ENCODE measurements around the gene UNG. TPM values are rescaled to one million over a fixed set of nuclear protein-coding genes. Genes with fewer than 3 reads are reported as not detected.

Gene UNG
- total RNA-seq, 8 experiments from 2014 or later: 16.1 to 68.6 (median 30.8) TPM

DNA sequence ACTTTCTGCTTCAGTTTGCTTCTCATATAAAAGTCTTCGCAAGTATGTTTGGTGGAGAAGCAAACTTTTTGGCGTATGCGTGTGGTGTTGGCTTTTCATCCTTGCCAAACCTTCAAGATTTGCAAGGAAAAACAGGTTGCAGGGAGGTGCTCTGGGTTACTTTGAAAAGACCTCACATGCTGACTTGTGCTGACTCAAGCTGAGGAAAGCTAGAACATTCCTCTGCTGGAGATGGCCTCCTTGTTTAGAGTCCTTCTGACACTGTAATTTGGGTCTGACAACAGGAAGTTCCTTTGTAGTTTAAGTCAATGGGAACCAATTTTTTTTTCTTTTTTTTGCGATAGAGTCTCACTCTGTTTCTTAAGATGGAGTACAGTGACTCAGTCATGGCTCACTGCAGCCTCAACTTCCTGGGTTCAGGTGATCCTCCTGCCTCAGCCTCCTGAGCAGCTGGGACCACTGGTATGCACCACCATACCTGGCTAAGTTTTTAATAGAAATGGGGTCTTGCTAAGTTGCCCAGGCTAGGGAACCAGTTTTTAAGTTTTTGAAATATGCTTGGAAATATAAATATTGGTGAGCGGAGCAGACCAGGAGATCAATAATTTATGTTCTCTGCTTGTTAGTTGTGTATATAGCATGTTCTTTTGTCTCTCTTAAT lies 16.4 kb downstream of the UNG start:
- peaks cover 7 to 31% of the 10 kb centered on the region in 2 donors for H3K4me1 ChIP-seq (replicated peaks in 1 of 2)
- no peak overlapping the region for H3K4me3 ChIP-seq
- ATAC-seq (replicated peaks in 6 of 8): no peak
- WGBS, 10 experiments: 76 to 100% (median 92%) methylated on average over 3 to 5 of the region's 5 CpGs; no CpG with 5 or more reads in 1 of the 10 experiments
- in situ Hi-C loops (cut with MboI; ENCODE audit: low pct_unique_long_range_greater_than_20kb in 2 of 9, low sequenced_read_pairs in 9 of 9, unreplicated experiment in 9 of 9): loop anchor here in 4 of 9 experiments (10.0 to 25.0 kb wide), 2 partner anchors 271 to 274 kb away; no protein-coding TSS in a partner anchor
- no peak overlapping the region for H3K27ac ChIP-seq

DNA sequence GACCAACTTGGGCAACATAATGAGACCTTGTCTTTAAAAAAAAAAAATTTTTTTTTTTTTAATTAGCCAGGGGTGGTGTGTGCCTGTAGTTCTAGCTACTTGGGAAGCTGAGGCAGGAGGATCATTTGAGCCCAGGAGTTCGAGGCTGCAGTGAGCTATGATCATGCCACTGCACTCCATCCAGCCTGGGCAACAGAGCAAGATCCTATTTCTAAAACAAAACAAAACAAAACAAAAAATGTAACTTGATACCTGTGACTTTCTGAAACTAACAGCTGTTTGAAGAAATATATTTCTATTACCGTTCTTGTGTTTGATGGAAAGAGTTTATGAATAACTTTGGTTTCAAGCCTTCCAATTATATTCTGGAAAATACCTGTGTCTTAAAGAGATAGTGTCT lies 17.2 kb downstream of the UNG start:
- ATAC-seq (replicated peaks in 6 of 8): no peak
- no peak overlapping the region for H3K27ac ChIP-seq
- no peak overlapping the region for H3K4me3 ChIP-seq
- in situ Hi-C loops (cut with MboI; ENCODE audit: low pct_unique_long_range_greater_than_20kb in 2 of 9, low sequenced_read_pairs in 9 of 9, unreplicated experiment in 9 of 9): loop anchor here in 4 of 9 experiments (10.0 to 25.0 kb wide), 2 partner anchors 270 to 273 kb away; no protein-coding TSS in a partner anchor
- WGBS, 10 experiments: 7 to 86% (median 66%) methylated on average over 1 to 2 of the region's 2 CpGs; no CpG with 5 or more reads in 2 of the 10 experiments
- H3K4me1 ChIP-seq (replicated peaks in 1 of 2): peaks cover 7 to 31% of the 10 kb centered on the region in 2 donors

DNA sequence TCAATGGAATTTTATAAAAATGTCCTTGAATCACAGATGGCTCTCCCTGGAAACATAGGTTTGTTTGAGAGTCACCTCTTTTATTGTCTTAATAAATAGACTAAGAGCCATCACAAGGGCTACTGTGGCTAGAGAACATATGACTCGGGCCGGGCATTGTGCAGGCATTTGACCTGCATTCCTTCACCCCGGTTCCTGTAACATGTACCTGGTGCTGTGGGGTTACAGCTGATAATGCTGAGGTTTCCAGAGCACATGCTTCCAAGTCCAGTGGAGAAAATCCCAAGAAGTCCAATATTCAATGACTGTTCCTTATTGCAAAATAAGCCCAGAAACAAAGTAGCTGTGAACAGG lies 18.0 kb downstream of the UNG start:
- ATAC-seq (replicated peaks in 6 of 8): no peak
- in situ Hi-C loops (cut with MboI; ENCODE audit: low pct_unique_long_range_greater_than_20kb in 2 of 9, low sequenced_read_pairs in 9 of 9, unreplicated experiment in 9 of 9): loop anchor here in 4 of 9 experiments (10.0 to 25.0 kb wide), 2 partner anchors 269 to 272 kb away; no protein-coding TSS in a partner anchor
- peaks cover 7 to 29% of the 10 kb centered on the region in 2 donors for H3K4me1 ChIP-seq (replicated peaks in 1 of 2)
- no peak overlapping the region for H3K27ac ChIP-seq
- H3K4me3 ChIP-seq: no peak overlapping the region
- 64 to 87% (median 83%) methylated on average over 3 of the region's 3 CpGs; no CpG with 5 or more reads in 6 of the 10 experiments for WGBS, 10 experiments

DNA sequence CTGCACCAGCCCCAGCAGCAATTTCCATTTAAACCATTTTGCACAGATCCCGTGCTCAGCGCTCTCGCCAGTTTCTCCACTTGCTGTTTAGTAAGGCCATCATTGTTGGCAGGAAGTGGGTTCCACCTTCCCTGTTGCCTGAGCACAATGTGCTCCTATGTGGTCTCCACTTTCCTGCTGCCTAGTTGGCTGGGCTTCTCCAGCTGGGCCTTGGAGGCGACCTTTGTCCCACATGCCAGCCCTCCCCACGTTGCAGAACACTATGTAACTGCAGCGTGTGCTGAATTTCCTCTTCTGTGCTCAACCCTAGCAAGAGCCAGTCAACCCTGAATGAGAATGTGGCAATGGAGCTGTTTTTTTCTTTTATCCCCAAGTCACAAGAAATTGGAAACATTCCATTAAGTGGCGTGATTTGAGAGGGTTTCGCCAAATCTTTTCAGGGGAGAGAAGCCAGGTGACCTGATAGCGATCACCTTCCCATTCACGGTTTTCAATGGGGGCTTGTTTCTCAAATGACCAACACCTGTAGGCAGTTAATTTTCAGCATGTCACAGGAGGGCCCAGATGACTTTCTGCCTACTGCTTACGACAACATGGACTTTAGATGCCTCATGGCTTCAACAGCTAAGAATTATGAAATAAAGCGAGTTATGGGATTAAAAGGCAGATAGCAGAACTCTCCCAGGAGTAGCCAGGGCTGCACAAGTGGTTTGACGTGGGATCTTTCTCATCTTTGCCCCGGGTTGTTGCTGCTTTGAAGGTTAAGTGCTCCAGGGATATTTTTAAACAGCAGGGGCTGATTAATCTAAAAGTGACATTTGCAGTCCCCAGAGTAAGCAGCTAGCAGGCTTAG lies 18.6 kb downstream of the UNG start, which contains the start of gene ACACB:
ACACB (plus strand) TSS at position 830 of the 853 bp plus-strand sequence. CDS start 22,819 bp downstream, outside the sequence.
- H3K27ac ChIP-seq: no peak within 1 kb of the TSS
- H3K4me1 ChIP-seq (replicated peaks in 1 of 2): peaks cover 3 to 24% of the 10 kb centered on the region in 2 donors
- no peak within 1 kb of the TSS for H3K4me3 ChIP-seq
- WGBS, 10 experiments: 0 to 100% (median 67%) methylated on average over 1 to 11 of the region's 14 CpGs; no CpG with 5 or more reads in 1 of the 10 experiments
- peak in 2 of 8 experiments; percentile 22 to 30 for ATAC-seq (replicated peaks in 6 of 8)
- in situ Hi-C loops (cut with MboI; ENCODE audit: low pct_unique_long_range_greater_than_20kb in 2 of 9, low sequenced_read_pairs in 9 of 9, unreplicated experiment in 9 of 9): loop anchor here in 4 of 9 experiments (10.0 to 25.0 kb wide), 2 partner anchors 269 to 271 kb away; no protein-coding TSS in a partner anchor

DNA sequence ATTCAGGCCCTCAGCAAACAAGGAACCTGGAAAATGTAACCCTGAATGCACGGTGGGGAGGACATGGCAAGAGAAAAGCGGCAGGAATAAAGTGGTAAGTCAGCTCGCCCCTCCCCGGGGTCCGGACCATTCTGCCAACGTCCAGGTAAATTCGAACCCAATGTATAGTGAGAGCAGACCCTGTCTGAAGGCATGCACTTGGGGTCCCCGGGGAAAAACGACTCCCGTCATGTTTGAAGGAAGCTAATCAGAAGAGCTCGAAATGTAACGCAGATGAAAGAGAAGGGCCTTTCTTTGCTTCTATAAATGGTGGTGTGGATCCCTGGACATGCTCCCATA lies 19.2 kb downstream of the UNG start:
- Histone ChIP-seq H3K4me1 (replicated peaks in 1 of 2) (peaks cover 3 to 19% of the 10 kb centered on the region in 2 donors), H3K27ac (no peak overlapping the region), H3K4me3 (no peak overlapping the region)
- WGBS, 10 experiments: 69 to 93% (median 85%) methylated on average over 3 to 11 of the region's 12 CpGs; no CpG with 5 or more reads in 2 of the 10 experiments
- in situ Hi-C loops (cut with MboI; ENCODE audit: low pct_unique_long_range_greater_than_20kb in 2 of 9, low sequenced_read_pairs in 9 of 9, unreplicated experiment in 9 of 9): loop anchor here in 4 of 9 experiments (10.0 to 25.0 kb wide), 2 partner anchors 268 to 271 kb away; no protein-coding TSS in a partner anchor
- ATAC-seq (replicated peaks in 6 of 8): no peak

DNA sequence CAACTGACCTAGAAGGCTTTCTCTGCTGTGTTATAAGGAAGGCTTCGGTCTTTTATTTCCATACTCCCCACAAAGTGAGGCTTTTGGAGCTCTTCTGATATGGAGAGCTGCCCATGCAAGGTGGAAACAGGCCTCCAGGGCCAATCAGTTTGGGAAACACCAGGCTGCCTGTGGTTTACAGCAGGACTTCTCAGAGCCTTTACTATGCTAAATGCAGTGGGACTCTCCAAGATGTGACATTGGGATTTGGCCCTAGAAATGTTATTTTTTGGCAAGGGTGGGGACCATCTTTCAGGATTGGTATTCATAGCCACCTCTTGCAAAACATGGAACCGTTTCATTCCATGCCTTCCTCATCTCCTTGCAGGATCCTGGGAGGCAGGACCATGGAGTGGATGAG lies 22.7 kb downstream of the UNG start:
- Histone ChIP-seq H3K4me3 (no peak overlapping the region), H3K4me1 (replicated peaks in 1 of 2) (peaks cover 3 to 13% of the 10 kb centered on the region in 2 donors), H3K27ac (no peak overlapping the region)
- in situ Hi-C loops (cut with MboI; ENCODE audit: low pct_unique_long_range_greater_than_20kb in 2 of 9, low sequenced_read_pairs in 9 of 9, unreplicated experiment in 9 of 9): loop anchor here in 3 of 9 experiments (25.0 kb wide), 1 partner anchor 267 kb away; no protein-coding TSS in a partner anchor
- ATAC-seq (replicated peaks in 6 of 8): no peak
- WGBS, 10 experiments: 25 to 90% (median 83%) methylated on average over 2 of the region's 2 CpGs; no CpG with 5 or more reads in 7 of the 10 experiments

DNA sequence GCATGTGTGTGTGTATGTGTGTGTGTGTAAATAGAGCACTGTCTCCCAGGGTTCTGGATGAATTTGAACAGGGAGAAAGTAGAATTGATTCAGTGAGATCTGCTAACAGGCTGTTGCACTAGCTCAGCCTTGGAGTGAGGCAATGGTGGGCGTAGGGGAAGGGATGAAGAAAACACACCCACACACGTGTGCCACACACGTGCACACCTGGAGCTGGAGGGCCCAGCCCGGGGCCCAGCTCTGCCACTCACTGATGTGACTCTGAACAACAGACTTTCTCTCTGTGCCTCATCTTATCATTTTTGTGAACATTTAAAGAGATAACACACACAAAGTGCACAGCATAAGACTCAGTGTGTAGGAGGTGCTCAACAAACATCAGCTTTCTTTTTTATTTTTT lies 23.2 kb downstream of the UNG start:
- no peak for ATAC-seq (replicated peaks in 6 of 8)
- Histone ChIP-seq H3K27ac (no peak overlapping the region), H3K4me1 (replicated peaks in 1 of 2) (peaks cover 3 to 11% of the 10 kb centered on the region in 2 donors), H3K4me3 (no peak overlapping the region)
- WGBS, 10 experiments: 75 to 80% methylated on average over 1 to 4 of the region's 4 CpGs; no CpG with 5 or more reads in 8 of the 10 experiments
- in situ Hi-C loops (cut with MboI; ENCODE audit: low pct_unique_long_range_greater_than_20kb in 2 of 9, low sequenced_read_pairs in 9 of 9, unreplicated experiment in 9 of 9): loop anchor here in 3 of 9 experiments (25.0 kb wide), 1 partner anchor 267 kb away; no protein-coding TSS in a partner anchor

DNA sequence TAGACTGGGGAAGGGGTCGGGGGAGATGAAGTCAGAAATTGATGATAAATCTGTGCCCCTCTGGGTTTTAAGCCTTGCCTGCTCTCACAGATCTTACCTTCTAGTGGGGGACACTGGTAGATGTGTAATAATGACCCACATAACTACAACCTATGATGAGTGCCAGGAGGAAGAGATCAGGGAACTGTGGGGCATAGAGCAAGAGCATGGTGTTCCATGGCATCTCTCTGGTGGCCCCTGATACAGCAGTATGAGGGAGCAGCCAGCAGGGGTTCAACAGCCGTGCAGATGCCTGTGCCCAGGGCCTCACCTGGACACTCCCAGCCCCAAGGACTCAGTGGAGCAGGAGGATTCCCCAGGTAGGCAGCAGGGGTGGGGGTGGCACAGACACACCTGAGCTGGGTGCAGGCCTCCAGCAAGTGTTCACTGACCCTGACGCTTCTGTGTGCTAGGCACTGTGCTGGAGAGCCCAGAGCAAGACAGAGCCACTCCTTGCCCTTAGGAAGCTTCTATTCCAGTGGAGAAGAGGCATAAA lies 24.0 kb downstream of the UNG start:
- WGBS, 10 experiments: 29 to 100% (median 79%) methylated on average over 1 of the region's 3 CpGs; no CpG with 5 or more reads in 6 of the 10 experiments
- no peak for ATAC-seq (replicated peaks in 6 of 8)

DNA sequence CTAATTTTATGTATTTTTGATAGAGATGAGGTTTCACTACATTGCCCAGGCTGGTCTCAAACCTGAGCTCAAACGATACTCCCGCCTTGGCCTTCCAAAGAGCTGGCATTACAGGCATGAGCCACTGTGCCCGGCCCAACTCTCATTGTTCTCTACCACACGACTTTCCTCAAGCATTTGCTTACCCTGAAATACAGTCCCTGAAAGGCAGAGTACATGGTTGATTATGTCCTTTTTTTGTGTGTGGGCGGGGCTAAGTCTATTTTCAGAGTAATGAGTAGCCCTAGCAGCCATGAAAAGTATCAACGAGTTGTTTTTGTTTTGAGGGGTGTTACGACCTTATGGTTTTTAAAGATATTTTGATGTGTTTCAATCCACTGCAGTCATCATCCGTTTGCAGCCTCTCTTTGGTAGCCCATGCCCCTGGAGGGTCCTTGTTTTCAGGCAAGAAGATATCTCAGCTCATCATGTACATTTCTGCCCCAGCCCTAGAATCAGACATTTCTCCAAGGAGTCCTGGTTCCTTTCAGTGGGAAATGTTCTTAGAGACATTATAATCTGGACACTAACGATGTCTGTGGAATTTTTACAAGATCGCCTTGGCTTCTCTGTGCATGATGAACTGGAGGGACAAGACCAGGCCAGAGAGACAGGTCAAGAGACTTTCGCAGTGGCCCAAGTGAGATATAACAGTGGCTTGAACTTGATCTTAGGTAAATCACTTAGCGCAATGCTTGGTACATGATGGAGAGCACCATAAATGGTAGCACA lies 27.7 kb downstream of the UNG start:
- 49 to 92% (median 80%) methylated on average over 1 to 12 of the region's 12 CpGs; no CpG with 5 or more reads in 1 of the 10 experiments for WGBS, 10 experiments
- Histone ChIP-seq H3K4me3 (no peak overlapping the region), H3K4me1 (replicated peaks in 1 of 2) (no peaks in the 10 kb centered on the region), H3K27ac (no peak overlapping the region)
- in situ Hi-C loops (cut with MboI; ENCODE audit: low pct_unique_long_range_greater_than_20kb in 2 of 9, low sequenced_read_pairs in 9 of 9, unreplicated experiment in 9 of 9): loop anchor here in 3 of 9 experiments (25.0 kb wide), 1 partner anchor 262 kb away; no protein-coding TSS in a partner anchor
- ATAC-seq (replicated peaks in 6 of 8): no peak

More for the DNA sequence above, 24.0 kb downstream of the UNG start:
- Histone ChIP-seq H3K4me3 (no peak overlapping the region), H3K27ac (no peak overlapping the region), H3K4me1 (replicated peaks in 1 of 2) (peaks cover 2 to 3% of the 10 kb centered on the region in 2 donors)
- in situ Hi-C loops (cut with MboI; ENCODE audit: low pct_unique_long_range_greater_than_20kb in 2 of 9, low sequenced_read_pairs in 9 of 9, unreplicated experiment in 9 of 9): loop anchor here in 3 of 9 experiments (25.0 kb wide), 1 partner anchor 266 kb away; no protein-coding TSS in a partner anchor

DNA sequence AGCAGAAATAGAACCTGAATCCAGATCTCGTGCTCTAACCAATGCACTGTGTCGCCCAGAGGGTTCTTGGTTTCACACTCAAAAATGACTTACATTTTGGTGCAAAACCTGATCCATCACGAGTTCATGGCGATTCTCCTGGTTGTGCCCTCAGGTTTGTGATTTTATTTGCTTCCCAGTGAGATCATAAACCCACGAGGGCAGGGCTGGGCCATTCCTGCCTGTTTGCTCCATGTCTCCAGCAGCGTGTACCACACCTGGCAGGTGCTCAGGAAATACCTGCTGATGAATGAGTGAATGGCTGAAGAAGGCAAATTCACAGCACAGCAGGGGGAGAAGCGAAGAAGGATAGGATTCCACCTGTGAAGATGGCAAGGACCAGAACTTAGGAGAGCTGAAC lies 28.4 kb downstream of the UNG start:
- no peak for ATAC-seq (replicated peaks in 6 of 8)
- Histone ChIP-seq H3K4me3 (no peak overlapping the region), H3K4me1 (replicated peaks in 1 of 2) (no peaks in the 10 kb centered on the region), H3K27ac (no peak overlapping the region)
- in situ Hi-C loops (cut with MboI; ENCODE audit: low pct_unique_long_range_greater_than_20kb in 2 of 9, low sequenced_read_pairs in 9 of 9, unreplicated experiment in 9 of 9): no loop called here
- 30 to 86% (median 77%) methylated on average over 2 to 7 of the region's 7 CpGs; no CpG with 5 or more reads in 3 of the 10 experiments for WGBS, 10 experiments

DNA sequence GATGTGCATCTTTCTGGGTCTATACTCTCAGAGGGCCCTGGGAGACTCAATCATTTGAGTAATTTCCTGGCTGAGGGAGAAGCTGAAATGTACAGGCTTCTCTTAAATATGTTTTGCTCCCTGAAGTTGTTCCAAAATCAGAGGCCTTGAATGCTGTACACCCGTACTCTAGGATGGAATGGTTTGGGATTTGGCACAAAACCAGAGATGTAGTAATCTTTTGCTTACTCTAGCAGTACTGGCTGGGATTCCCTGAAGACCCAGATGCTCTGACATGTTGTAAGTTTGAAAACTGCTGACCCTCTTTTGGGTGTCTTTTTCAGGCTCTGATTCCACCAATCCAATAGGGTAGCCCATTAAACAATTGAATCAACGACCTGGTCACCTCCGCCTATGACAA lies 29.4 kb downstream of the UNG start:
- no peak overlapping the region for H3K27ac ChIP-seq
- H3K4me3 ChIP-seq: no peak overlapping the region
- in situ Hi-C loops (cut with MboI; ENCODE audit: low pct_unique_long_range_greater_than_20kb in 2 of 9, low sequenced_read_pairs in 9 of 9, unreplicated experiment in 9 of 9): no loop called here
- H3K4me1 ChIP-seq (replicated peaks in 1 of 2): no peaks in the 10 kb centered on the region
- no peak for ATAC-seq (replicated peaks in 6 of 8)
- 27 to 100% (median 52%) methylated on average over 1 to 3 of the region's 3 CpGs; no CpG with 5 or more reads in 3 of the 10 experiments for WGBS, 10 experiments

Data from motor neuron (in vitro differentiated cells).